ENCODE data around the gene ANK2.

The ANK2 gene

GRCh38 chr4:113404841-113405240, 355.4 kb downstream of the ANK2 start:
- Histone ChIP-seq H3K9me3 (ENCODE audit: control insufficient read depth, insufficient read depth, low read length) (no peaks in the 10 kb centered on the region), H3K4me1 (ENCODE audit: insufficient read depth, low read length) (peaks cover 13% of the 10 kb centered on the region; the same call in 1 of the 2 replicates), H3K9ac (ENCODE audit: low read depth, low read length) (no peak overlapping the region)

GRCh38 chr4:113405874-113406722, 356.6 kb downstream of the ANK2 start:
- Histone ChIP-seq H3K4me1 (ENCODE audit: insufficient read depth, low read length) (peaks cover 13% of the 10 kb centered on the region; the same call in 1 of the 2 replicates), H3K9ac (ENCODE audit: low read depth, low read length) (no peak overlapping the region), H3K9me3 (ENCODE audit: control insufficient read depth, insufficient read depth, low read length) (no peaks in the 10 kb centered on the region), H3K36me3 (ENCODE audit: insufficient read depth, low read length) (no peaks in the 10 kb centered on the region)

More at GRCh38 chr4:113404841-113405240, 355.4 kb downstream of the ANK2 start:
- H3K36me3 ChIP-seq (ENCODE audit: insufficient read depth, low read length): no peaks in the 10 kb centered on the region

GRCh38 chr4:113406723-113407016, 357.2 kb downstream of the ANK2 start:
- Histone ChIP-seq H3K9ac (ENCODE audit: low read depth, low read length) (no peak overlapping the region), H3K36me3 (ENCODE audit: insufficient read depth, low read length) (no peaks in the 10 kb centered on the region), H3K9me3 (ENCODE audit: control insufficient read depth, insufficient read depth, low read length) (no peaks in the 10 kb centered on the region), H3K4me1 (ENCODE audit: insufficient read depth, low read length) (peaks cover 13% of the 10 kb centered on the region; the same call in 1 of the 2 replicates)

- Histone ChIP-seq H3K9ac (ENCODE audit: low read depth, low read length) (no peak overlapping the region), H3K9me3 (ENCODE audit: control insufficient read depth, insufficient read depth, low read length) (no peaks in the 10 kb centered on the region), H3K36me3 (ENCODE audit: insufficient read depth, low read length) (no peaks in the 10 kb centered on the region), H3K4me1 (ENCODE audit: insufficient read depth, low read length) (peaks cover 13% of the 10 kb centered on the region; the same call in 1 of the 2 replicates)
These were observed 358.0 kb downstream of the ANK2 start for GRCh38 chr4:113407409-113407808.

- H3K9me3 ChIP-seq (ENCODE audit: control insufficient read depth, insufficient read depth, low read length): no peaks in the 10 kb centered on the region
- H3K4me1 ChIP-seq (ENCODE audit: insufficient read depth, low read length): peaks cover 13% of the 10 kb centered on the region; the same call in 1 of the 2 replicates
- no peak overlapping the region for H3K9ac ChIP-seq (ENCODE audit: low read depth, low read length)
- H3K36me3 ChIP-seq (ENCODE audit: insufficient read depth, low read length): no peaks in the 10 kb centered on the region
These were observed 359.7 kb downstream of the ANK2 start for GRCh38 chr4:113409181-113409580.

GRCh38 chr4:113410686-113411085, 361.2 kb downstream of the ANK2 start:
- no peaks in the 10 kb centered on the region for H3K36me3 ChIP-seq (ENCODE audit: insufficient read depth, low read length)
- H3K9me3 ChIP-seq (ENCODE audit: control insufficient read depth, insufficient read depth, low read length): no peaks in the 10 kb centered on the region
- H3K9ac ChIP-seq (ENCODE audit: low read depth, low read length): no peak overlapping the region
- H3K4me1 ChIP-seq (ENCODE audit: insufficient read depth, low read length): peaks cover 13% of the 10 kb centered on the region; the same call in 1 of the 2 replicates

GRCh38 chr4:113411496-113411938, 362.1 kb downstream of the ANK2 start:
- Histone ChIP-seq H3K9me3 (ENCODE audit: control insufficient read depth, insufficient read depth, low read length) (no peaks in the 10 kb centered on the region), H3K9ac (ENCODE audit: low read depth, low read length) (no peak overlapping the region), H3K36me3 (ENCODE audit: insufficient read depth, low read length) (no peaks in the 10 kb centered on the region), H3K4me1 (ENCODE audit: insufficient read depth, low read length) (peaks cover 12% of the 10 kb centered on the region; the same call in 1 of the 2 replicates)

GRCh38 chr4:113419631-113420030, 370.2 kb downstream of the ANK2 start:
- Histone ChIP-seq H3K36me3 (ENCODE audit: insufficient read depth, low read length) (no peaks in the 10 kb centered on the region), H3K9me3 (ENCODE audit: control insufficient read depth, insufficient read depth, low read length) (no peaks in the 10 kb centered on the region; the same call in 1 of the 2 replicates), H3K4me1 (ENCODE audit: insufficient read depth, low read length) (no peaks in the 10 kb centered on the region), H3K9ac (ENCODE audit: low read depth, low read length) (no peak overlapping the region)

GRCh38 chr4:113420938-113421337, 371.5 kb downstream of the ANK2 start:
- Histone ChIP-seq H3K36me3 (ENCODE audit: insufficient read depth, low read length) (no peaks in the 10 kb centered on the region), H3K9me3 (ENCODE audit: control insufficient read depth, insufficient read depth, low read length) (no peaks in the 10 kb centered on the region; the same call in 1 of the 2 replicates), H3K4me1 (ENCODE audit: insufficient read depth, low read length) (no peaks in the 10 kb centered on the region), H3K9ac (ENCODE audit: low read depth, low read length) (no peak overlapping the region)

GRCh38 chr4:113423631-113424030, 374.2 kb downstream of the ANK2 start:
- H3K36me3 ChIP-seq (ENCODE audit: insufficient read depth, low read length): no peaks in the 10 kb centered on the region
- H3K9me3 ChIP-seq (ENCODE audit: control insufficient read depth, insufficient read depth, low read length): no peaks in the 10 kb centered on the region; the same call in 1 of the 2 replicates
- H3K9ac ChIP-seq (ENCODE audit: low read depth, low read length): no peak overlapping the region
- no peaks in the 10 kb centered on the region for H3K4me1 ChIP-seq (ENCODE audit: insufficient read depth, low read length)

- Histone ChIP-seq H3K9me3 (ENCODE audit: control insufficient read depth, insufficient read depth, low read length) (peaks cover 18% of the 10 kb centered on the region), H3K36me3 (ENCODE audit: insufficient read depth, low read length) (no peaks in the 10 kb centered on the region)
These were observed 383.7 kb downstream of the ANK2 start for GRCh38 chr4:113433116-113433515.

More at GRCh38 chr4:113433116-113433515, 383.7 kb downstream of the ANK2 start:
- Histone ChIP-seq H3K4me1 (ENCODE audit: insufficient read depth, low read length) (peaks cover 10% of the 10 kb centered on the region), H3K9ac (ENCODE audit: low read depth, low read length) (no peak overlapping the region)
